ENCODE results near the gene KLC1.
A peak's percentile ranks its signal among the peaks of the same experiment; 100 is the strongest.

The KLC1 gene

GRCh38 chr14:103734081-103734888, 105.3 kb downstream of the KLC1 start:
- DNase-seq (ENCODE audit: low read depth in 2 of 2), result no peak

- DNase-seq (ENCODE audit: low read depth in 2 of 2), result no peak
Observed at GRCh38 chr14:103735022-103735421, 106.0 kb downstream of the KLC1 start.

- DNase-seq (ENCODE audit: low read depth in 2 of 2), result no peak
Observed at GRCh38 chr14:103735439-103735814, 106.4 kb downstream of the KLC1 start.

- DNase-seq (ENCODE audit: low read depth in 2 of 2), result no peak
Observed at GRCh38 chr14:103735815-103736545, 107.0 kb downstream of the KLC1 start.

- DNase-seq (ENCODE audit: low read depth in 2 of 2), result no peak
Observed at GRCh38 chr14:103736546-103737431, 107.8 kb downstream of the KLC1 start.

- DNase-seq (ENCODE audit: low read depth in 2 of 2), result no peak
Observed at GRCh38 chr14:103737432-103738045, 108.5 kb downstream of the KLC1 start.

GRCh38 chr14:103738166-103738565, 109.2 kb downstream of the KLC1 start:
- no peak for DNase-seq (ENCODE audit: low read depth in 2 of 2)

- DNase-seq (ENCODE audit: low read depth in 2 of 2), result no peak
Observed at GRCh38 chr14:103738701-103739451, 109.9 kb downstream of the KLC1 start.

- DNase-seq (ENCODE audit: low read depth in 2 of 2), result no peak
Observed at GRCh38 chr14:103739466-103739792, 110.4 kb downstream of the KLC1 start.

- no peak for DNase-seq (ENCODE audit: low read depth in 2 of 2)
Observed at GRCh38 chr14:103739793-103740501, 110.9 kb downstream of the KLC1 start.

GRCh38 chr14:103740991-103741689, 112.1 kb downstream of the KLC1 start:
- no peak for DNase-seq (ENCODE audit: low read depth in 2 of 2)

GRCh38 chr14:103741876-103742275, 112.9 kb downstream of the KLC1 start:
- no peak for DNase-seq (ENCODE audit: low read depth in 2 of 2)

- no peak for DNase-seq (ENCODE audit: low read depth in 2 of 2)
Observed at GRCh38 chr14:103742499-103743255, 113.7 kb downstream of the KLC1 start.

- no peak for DNase-seq (ENCODE audit: low read depth in 2 of 2)
Observed at GRCh38 chr14:103743691-103744090, 114.7 kb downstream of the KLC1 start.

GRCh38 chr14:103744621-103745395, 115.8 kb downstream of the KLC1 start:
- DNase-seq (ENCODE audit: low read depth in 2 of 2), result no peak

- no peak for DNase-seq (ENCODE audit: low read depth in 2 of 2)
Observed at GRCh38 chr14:103745424-103745823, 116.4 kb downstream of the KLC1 start.

- DNase-seq (ENCODE audit: low read depth in 2 of 2), result no peak
Observed at GRCh38 chr14:103746701-103747100, 117.7 kb downstream of the KLC1 start.

- peak; percentile 11 to 20 for DNase-seq (ENCODE audit: low read depth in 2 of 2)
Observed at GRCh38 chr14:103748534-103748857, 119.5 kb downstream of the KLC1 start.

Measured in stimulated activated CD4-positive, alpha-beta T cell treated with anti-CD3 and anti-CD28 coated beads, Interleukin-4, amount 100 ng/mL, for 48 hours (primary cell).